Psoas muscle (tissue), 8 donors: ENCODE data around the gene UMODL1. TPM values are rescaled to one million over a fixed set of nuclear protein-coding genes. Genes with fewer than 3 reads are reported as not detected.

Experiments used
- ATAC-seq, 4 donors: fragments of 200-7000 bp; cut with Tn5 transposase; one replicate each; pipeline ENCODE4 v1.9.1; 2020; ENCODE audit warnings: moderate library complexity in 3 of 4, mild to moderate bottlenecking in 2 of 4
- DNase-seq, 2 donors: peaks; one replicate each; pipeline ENCODE4 v3.0.0-alpha.2; 2020
- H3K27ac ChIP-seq: fragments of 200-600 bp; one replicate; pipeline ENCODE4 v1.8.0; 2022
- H3K27me3 ChIP-seq, 3 donors: fragments of 200-600 bp in 1 of 3; one replicate each; pipeline versions ENCODE4 v1.6.1 to v1.8.0; 2013 to 2022; ENCODE audit warnings: low read length in 2 of 3, mild to moderate bottlenecking in 2 of 3, moderate library complexity in 1 of 3; ENCODE audit not compliant: insufficient read depth in 3 of 3
- H3K36me3 ChIP-seq, 2 donors: fragments of 200-600 bp in 1 of 2; one replicate each; pipeline versions ENCODE4 v1.6.1 to v1.8.0; 2013 to 2022; ENCODE audit warnings: low read depth in 1 of 2, mild to moderate bottlenecking in 1 of 2, moderate library complexity in 1 of 2; ENCODE audit not compliant: insufficient read depth in 1 of 2
- H3K4me1 ChIP-seq: fragments of 200-600 bp; one replicate; pipeline ENCODE4 v1.8.0; 2022
- H3K4me3 ChIP-seq: fragments of 200-600 bp; one replicate; pipeline ENCODE4 v1.8.0; 2022; ENCODE audit warnings: mild to moderate bottlenecking
- H3K9me3 ChIP-seq: fragments of 200-600 bp; one replicate; pipeline ENCODE4 v1.8.0; 2022
- CTCF ChIP-seq: fragments of 200-600 bp; IDR thresholded peaks from one replicate; pipeline ENCODE4 v1.8.0; 2022; ENCODE audit warnings: antibody characterized with exemption
- WGBS, 3 donors: extraction: QIAGEN DNeasy Blood & Tissue Kit; methylation state at CpG; one replicate each; pipeline versions ENCODE4 v1.1.6 to v1.1.7; 2013; 5-methylcytosine and 5-hydroxymethylcytosine counted together
- intact Hi-C, 2 donors: fragments of 100-400 bp; cut with DNase I; formaldehyde crosslinking; loops; one replicate each; pipeline versions ENCODE4 v1.11.0 to v1.14.2; 2022
- polyA plus RNA-seq, 3 donors: library from polyadenylated mRNA; stranded (reverse); fragments of 200-250 nt; gene quantifications; one replicate each; pipeline ENCODE4 v1.2.3, GENCODE V29; 2013
- total RNA-seq, 4 donors: library from RNA; stranded (reverse); fragmentation: NEBNext Ultra II Directional in 2 of 4; extraction: Animal tissue kit (Norgen Biotek cat#: 25700) in 2 of 4; gene quantifications; one replicate each; pipeline versions ENCODE4 v1.2.1 to v1.2.4, GENCODE V29; 2021 to 2023
- donor health status: healthy with polysubstance abuse.
- donor health status: DM: no; HTN: no; CAD: no; lungs with moderate emphysema.
- donor health status: Bipolar disorder and iron deficiency.
- donor health status: healthy.
- donor health status: DM: yes; HTN: yes; CAD: no.
- donor health status: DM: no; HTN: no; CAD: no.
- donor health status: DM: no; HTN: no; CAD: no.
- donor health status: DM: yes; HTN: yes; CAD: no.

Gene UMODL1
- total and polyA plus RNA-seq, 7 donors, result not detected

GRCh38 chr21:42153746-42154145 is 82.6 kb downstream of the UMODL1 start:
- WGBS, 3 donors, result 88 to 96% (median 90%) methylated on average over 13 of the region's 13 CpGs
- H3K9me3 ChIP-seq, result no peaks in the 10 kb centered on the region
- H3K27ac ChIP-seq, result no peak overlapping the region
- H3K4me3 ChIP-seq, result no peak overlapping the region
- no peaks in the 10 kb centered on the region for H3K36me3 ChIP-seq
- no peak for TF ChIP-seq CTCF
- no peaks in the 10 kb centered on the region for H3K27me3 ChIP-seq
- DNase-seq, result no peak
- ATAC-seq, result no peak
- intact Hi-C loops, result no loop called here
- no peaks in the 10 kb centered on the region for H3K4me1 ChIP-seq

DNA sequence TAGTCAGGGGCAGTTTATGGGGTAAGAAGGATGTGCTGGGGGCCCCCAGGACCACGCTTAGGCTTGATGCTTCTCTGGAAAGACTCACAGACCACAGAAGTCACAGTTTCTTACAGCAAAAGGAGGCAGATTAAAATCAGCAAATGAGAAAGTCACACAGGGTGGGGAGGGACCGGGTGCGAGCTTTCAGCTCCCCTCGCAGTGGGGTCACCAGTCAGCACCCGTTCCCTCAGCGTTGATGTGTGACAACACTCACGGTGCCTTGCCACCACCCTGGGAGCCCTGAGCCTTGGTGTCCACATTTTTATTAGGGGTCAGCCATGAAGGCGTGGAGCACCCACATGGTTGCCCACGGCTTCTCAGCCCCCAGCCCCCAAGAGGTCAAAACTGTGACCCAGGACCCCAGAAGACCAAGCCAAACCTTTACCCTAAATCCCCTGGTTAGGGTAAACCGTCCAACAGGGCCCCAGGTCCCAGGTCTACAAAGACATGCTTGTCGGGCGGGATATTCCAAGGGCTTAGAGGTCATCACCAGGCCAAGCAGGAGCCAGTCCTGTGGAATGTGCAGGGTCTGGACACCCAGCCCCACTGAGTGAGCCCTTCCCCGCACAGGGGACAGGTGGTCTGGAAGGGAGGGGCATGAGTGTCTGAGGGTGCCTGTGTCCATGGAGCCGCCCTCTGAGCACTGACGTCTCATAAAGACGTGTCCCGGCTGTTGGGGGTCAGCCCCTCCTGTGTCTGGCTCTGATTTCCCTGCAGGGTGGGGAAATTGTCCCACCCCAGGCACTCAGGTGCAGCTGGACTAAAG is 83.3 kb downstream of the UMODL1 start:
- intact Hi-C loops, result no loop called here

DNA sequence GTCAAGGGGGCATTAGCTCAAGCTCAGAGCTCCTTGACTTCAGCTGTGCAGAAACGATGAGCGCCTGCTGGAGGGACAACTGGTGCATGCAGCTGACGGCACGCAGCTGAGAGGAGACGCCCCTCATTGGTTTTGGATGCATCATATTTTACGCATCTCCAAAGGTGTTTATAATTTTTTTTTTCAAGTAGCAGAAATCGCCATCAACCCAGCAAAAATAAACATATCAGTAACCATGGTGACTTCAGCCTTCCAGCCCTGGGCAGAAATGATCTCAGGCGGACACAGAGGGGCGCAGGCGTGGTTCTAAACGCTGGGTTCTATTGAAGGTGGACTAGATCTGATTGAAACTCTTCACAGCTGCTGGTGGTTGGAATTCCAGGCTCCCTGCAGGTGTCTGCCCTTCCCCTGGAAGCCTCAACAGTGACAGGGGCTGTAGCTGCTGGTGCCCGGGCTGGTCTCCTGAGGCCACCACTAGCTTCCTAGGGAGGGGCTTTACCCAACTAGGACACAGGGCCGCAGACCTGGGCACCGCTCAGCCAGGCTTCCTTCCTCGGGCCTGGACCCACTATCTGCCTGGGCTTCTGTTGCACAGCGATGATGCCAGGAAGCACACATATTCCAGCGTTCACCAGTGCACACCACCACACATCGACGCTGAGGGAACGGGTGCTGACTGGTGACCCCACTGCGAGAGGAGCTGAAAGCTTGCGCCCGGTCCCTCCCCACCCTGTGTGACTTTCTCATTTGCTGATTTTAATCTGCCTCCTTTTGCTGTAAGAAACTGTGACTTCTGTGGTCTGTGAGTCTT is 84.1 kb downstream of the UMODL1 start:
- ATAC-seq, result no peak

More for the DNA sequence above, 83.3 kb downstream of the UMODL1 start:
- no peak for DNase-seq
- Histone ChIP-seq H3K27me3 (no peaks in the 10 kb centered on the region), H3K4me1 (no peaks in the 10 kb centered on the region), H3K4me3 (no peak overlapping the region), H3K36me3 (no peaks in the 10 kb centered on the region), H3K27ac (no peak overlapping the region), H3K9me3 (no peaks in the 10 kb centered on the region)
- WGBS, 3 donors, result 75 to 82% (median 80%) methylated on average over 17 of the region's 17 CpGs
- ATAC-seq, result no peak
- no peak for TF ChIP-seq CTCF

More for the DNA sequence above, 84.1 kb downstream of the UMODL1 start:
- Histone ChIP-seq H3K27ac (no peak overlapping the region), H3K4me3 (no peak overlapping the region), H3K27me3 (peaks cover 0 to 2% (median 0%) of the 10 kb centered on the region in 3 donors), H3K36me3 (no peaks in the 10 kb centered on the region), H3K9me3 (no peaks in the 10 kb centered on the region), H3K4me1 (no peaks in the 10 kb centered on the region)
- WGBS, 3 donors, result 80 to 89% (median 80%) methylated on average over 23 of the region's 23 CpGs
- no peak for DNase-seq
- TF ChIP-seq CTCF, result no peak
- intact Hi-C loops, result no loop called here
